SK-N-MC (cell line): ENCODE data around the gene LEUTX.

ENCODE experiments used
- EZH2 ChIP-seq: fragments of 200-600 bp; sonication (generic); IDR thresholded peaks from one replicate; pipeline ENCODE4 v1.6.1; 2017; ENCODE audit warnings: antibody characterized with exemption
- POLR2AphosphoS5 ChIP-seq: IDR thresholded peaks from 2 replicates; pipeline ENCODE4 v1.6.1; 2012; ENCODE audit warnings: mild to moderate bottlenecking, low read depth, low read length, borderline replicate concordance

GRCh38 chr19:39834287-39834841 is 55.7 kb downstream of the LEUTX start:
- no peak for TF ChIP-seq POLR2AphosphoS5
- TF ChIP-seq EZH2: no peak
